T-helper 17 cell (primary cell): ENCODE results near the gene COL9A2. TPM values are rescaled to one million over a fixed set of nuclear protein-coding genes. Genes with fewer than 3 reads are reported as not detected.

Source experiments
- ATAC-seq: fragments of 150-1000 bp; cut with Tn5 transposase; 2 replicates; pipeline ENCODE4 v1.10.0; 2021; ENCODE audit warnings: mild to moderate bottlenecking, moderate library complexity
- DNase-seq, 3 donors: peaks; one replicate each; pipeline versions ENCODE4 v3.0.0 to v3.0.0-alpha.2; 2020 to 2021
- H3K9me3 ChIP-seq: one replicate; pipeline ENCODE4 v1.7.0; 2013; ENCODE audit warnings: low read length, mild to moderate bottlenecking; ENCODE audit not compliant: control insufficient read depth, poor library complexity, severe bottlenecking
- H3K27ac Mint-ChIP-seq: one replicate; pipeline ENCODE4 v1.8.0; 2022; ENCODE audit warnings: mild to moderate bottlenecking, moderate library complexity, mixed read lengths
- H3K27me3 Mint-ChIP-seq: one replicate; pipeline ENCODE4 v1.8.0; 2022; ENCODE audit warnings: mixed read lengths
- H3K36me3 Mint-ChIP-seq: one replicate; pipeline ENCODE4 v1.8.0; 2022; ENCODE audit warnings: low read depth, mixed read lengths
- H3K4me1 Mint-ChIP-seq: one replicate; pipeline ENCODE4 v1.8.0; 2022; ENCODE audit warnings: mild to moderate bottlenecking, mixed read lengths
- H3K4me3 Mint-ChIP-seq: one replicate; pipeline ENCODE4 v1.8.0; 2022; ENCODE audit warnings: mild to moderate bottlenecking, moderate library complexity, mixed read lengths
- total RNA-seq, 4 donors: library from RNA in 2 of 4; stranded (reverse) in 2 of 4; gene quantifications; one replicate each; pipeline ENCODE4 v1.2.3 and lab custom pipeline; 2022 to 2026

COL9A2 gene
- total RNA-seq, 2 donors from 2014 or later: 2.6 to 4.3 TPM

GRCh38 chr1:40273547-40274166 lies 43.4 kb downstream of the COL9A2 start:
- no peak overlapping the region for H3K4me3 Mint-ChIP-seq
- H3K9me3 ChIP-seq: no peaks in the 10 kb centered on the region
- ATAC-seq (no peak), DNase-seq (no peak)
- H3K4me1 Mint-ChIP-seq: peaks cover 19% of the 10 kb centered on the region
- no peaks in the 10 kb centered on the region for H3K27me3 Mint-ChIP-seq
- H3K27ac Mint-ChIP-seq: peak overlapping the region; percentile 72
- peaks cover 17% of the 10 kb centered on the region for H3K36me3 Mint-ChIP-seq

- Mint-ChIP-seq H3K4me3 (no peak overlapping the region), H3K36me3 (peaks cover 17% of the 10 kb centered on the region), H3K4me1 (peaks cover 19% of the 10 kb centered on the region), H3K27ac (peak overlapping the region; percentile 53), H3K27me3 (no peaks in the 10 kb centered on the region)
- DNase-seq (no peak), ATAC-seq (no peak)
- H3K9me3 ChIP-seq: no peaks in the 10 kb centered on the region
Measured at GRCh38 chr1:40272653-40273213, 44.4 kb downstream of the COL9A2 start.

DNA sequence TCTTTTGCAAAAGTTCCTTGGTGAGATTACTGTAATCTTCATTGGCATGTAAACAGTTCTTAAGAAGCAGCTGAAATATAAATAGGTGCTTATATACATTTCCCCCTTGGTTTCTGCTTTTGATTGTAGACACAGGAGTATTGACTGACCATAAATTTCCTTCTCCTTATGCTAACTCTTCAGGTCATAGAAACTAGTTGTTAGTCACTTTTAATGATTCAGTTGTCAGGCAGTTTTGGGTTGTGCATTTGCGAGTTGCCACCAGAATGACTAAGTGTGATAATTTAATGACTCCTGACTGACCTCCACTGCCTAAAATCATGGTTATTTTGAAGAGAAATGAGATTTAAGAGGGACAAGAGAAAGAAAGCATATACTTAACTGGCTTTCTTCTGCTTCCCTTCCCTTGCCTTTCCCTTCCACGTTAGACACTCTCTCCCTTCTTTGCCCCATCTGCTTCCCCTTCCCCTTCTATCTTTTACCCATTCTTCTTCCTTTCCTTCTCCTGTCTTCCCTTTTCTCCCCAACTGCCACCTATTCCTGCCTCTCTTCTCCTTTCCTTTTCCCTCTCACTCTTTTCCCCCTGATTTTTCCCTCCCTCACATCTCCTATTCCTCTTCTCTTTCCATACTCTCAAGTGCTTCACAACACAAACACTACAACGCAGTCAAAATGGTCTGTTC lies 46.8 kb downstream of the COL9A2 start:
- Mint-ChIP-seq H3K27ac (peak overlapping the region; percentile 83), H3K4me1 (peaks cover 15% of the 10 kb centered on the region), H3K27me3 (no peaks in the 10 kb centered on the region), H3K4me3 (no peak overlapping the region), H3K36me3 (peaks cover 12% of the 10 kb centered on the region)
- no peaks in the 10 kb centered on the region for H3K9me3 ChIP-seq
- DNase-seq (no peak), ATAC-seq (no peak)

- H3K4me3 Mint-ChIP-seq: no peak overlapping the region
- no peaks in the 10 kb centered on the region for H3K9me3 ChIP-seq
- H3K36me3 Mint-ChIP-seq: peaks cover 5% of the 10 kb centered on the region
- ATAC-seq: no peak
- no peak for DNase-seq
- H3K27me3 Mint-ChIP-seq: no peaks in the 10 kb centered on the region
- peaks cover 11% of the 10 kb centered on the region for H3K4me1 Mint-ChIP-seq
- no peak overlapping the region for H3K27ac Mint-ChIP-seq
Measured at GRCh38 chr1:40268211-40268610, 48.9 kb downstream of the COL9A2 start.

DNA sequence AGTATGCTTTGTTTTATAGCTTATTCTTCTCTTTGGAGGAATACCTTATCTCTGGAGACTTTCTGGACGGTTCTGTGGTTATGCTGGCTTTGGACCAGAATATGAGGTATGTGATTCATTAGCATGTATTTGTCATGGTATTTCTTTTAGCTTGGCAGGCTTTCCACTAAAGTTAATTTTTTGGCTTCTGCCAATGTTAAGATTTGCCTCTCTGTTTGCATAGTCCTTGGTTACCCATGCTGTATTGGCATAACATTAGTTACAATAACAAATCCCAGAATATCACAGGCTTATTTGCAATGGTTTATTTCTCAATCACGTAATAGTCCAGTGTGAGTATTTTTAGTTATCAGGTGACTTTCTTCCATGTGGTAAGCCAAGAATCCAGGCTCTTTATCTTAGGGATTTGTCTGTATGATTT lies 49.3 kb downstream of the COL9A2 start:
- H3K9me3 ChIP-seq: no peaks in the 10 kb centered on the region
- DNase-seq: no peak
- H3K27me3 Mint-ChIP-seq: no peaks in the 10 kb centered on the region
- no peak overlapping the region for H3K27ac Mint-ChIP-seq
- H3K4me3 Mint-ChIP-seq: no peak overlapping the region
- H3K4me1 Mint-ChIP-seq: peaks cover 13% of the 10 kb centered on the region
- H3K36me3 Mint-ChIP-seq: peaks cover 6% of the 10 kb centered on the region
- ATAC-seq: no peak

DNA sequence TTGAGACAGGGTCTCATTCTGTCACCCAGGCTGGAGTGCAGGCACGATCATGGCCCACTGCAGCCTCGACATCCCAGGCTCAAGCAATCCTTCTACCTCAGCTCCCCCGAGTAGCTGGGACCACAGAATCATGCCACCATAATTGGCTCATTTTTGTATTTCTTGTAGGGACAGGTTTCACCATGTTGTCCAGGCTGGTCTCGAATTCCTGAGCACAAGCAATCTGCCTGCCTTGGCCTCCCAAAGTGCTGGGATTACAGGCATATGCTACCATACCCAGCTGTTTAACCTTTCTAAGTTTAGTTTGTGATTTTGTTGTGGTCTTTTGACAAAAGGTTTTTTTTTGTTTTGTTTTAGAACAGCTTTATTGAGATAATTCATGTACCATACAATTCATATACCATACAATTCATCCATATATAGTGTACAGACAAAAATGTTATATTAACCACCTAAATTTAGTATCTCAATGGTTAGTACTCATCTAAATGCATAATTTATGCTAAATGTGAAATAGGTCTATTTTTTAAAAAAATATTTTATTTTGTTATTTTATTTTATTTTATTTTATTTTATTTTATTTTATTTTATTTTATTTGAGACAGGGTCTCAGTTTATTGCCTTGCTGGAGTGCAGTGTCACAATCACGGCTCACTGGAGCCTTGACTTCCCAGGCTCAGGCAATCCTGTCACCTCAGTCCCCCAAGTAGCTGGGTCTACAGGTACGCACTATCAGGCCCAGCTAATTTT lies 50.1 kb downstream of the COL9A2 start:
- H3K27me3 Mint-ChIP-seq: no peaks in the 10 kb centered on the region
- no peak for DNase-seq
- no peak for ATAC-seq
- H3K9me3 ChIP-seq: no peaks in the 10 kb centered on the region
- H3K36me3 Mint-ChIP-seq: peaks cover 10% of the 10 kb centered on the region
- peaks cover 19% of the 10 kb centered on the region for H3K4me1 Mint-ChIP-seq
- no peak overlapping the region for H3K27ac Mint-ChIP-seq
- no peak overlapping the region for H3K4me3 Mint-ChIP-seq

- no peak overlapping the region for H3K4me3 Mint-ChIP-seq
- no peaks in the 10 kb centered on the region for H3K9me3 ChIP-seq
- no peak overlapping the region for H3K27ac Mint-ChIP-seq
- H3K36me3 Mint-ChIP-seq: peaks cover 12% of the 10 kb centered on the region
- DNase-seq (no peak), ATAC-seq (no peak)
- H3K27me3 Mint-ChIP-seq: no peaks in the 10 kb centered on the region
- H3K4me1 Mint-ChIP-seq: peaks cover 22% of the 10 kb centered on the region
Measured at GRCh38 chr1:40265919-40266318, 51.2 kb downstream of the COL9A2 start.

DNA sequence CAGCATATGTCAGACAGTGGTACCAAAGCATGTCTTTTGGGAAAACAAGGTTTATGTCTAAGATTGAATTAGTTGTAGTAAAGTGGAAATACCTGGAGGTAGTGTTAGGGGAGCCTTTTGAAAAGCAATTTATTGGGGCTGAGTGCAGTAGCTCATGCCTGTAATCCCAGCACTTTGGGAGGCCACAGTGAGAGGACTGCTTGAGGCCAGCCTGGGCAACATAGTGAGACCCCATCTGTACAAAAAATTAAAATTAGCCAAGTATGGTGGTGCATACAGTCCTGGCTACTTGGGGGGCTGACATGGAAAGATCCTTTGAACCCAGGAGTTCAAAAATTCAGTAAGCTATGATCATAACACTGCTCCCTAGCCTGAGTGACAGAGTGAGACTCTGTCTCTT lies 51.8 kb downstream of the COL9A2 start:
- no peak for ATAC-seq
- no peak overlapping the region for H3K27ac Mint-ChIP-seq

GRCh38 chr1:40264354-40264781 lies 52.7 kb downstream of the COL9A2 start:
- no peak for DNase-seq
- no peaks in the 10 kb centered on the region for H3K9me3 ChIP-seq
- H3K4me3 Mint-ChIP-seq: no peak overlapping the region
- peaks cover 16% of the 10 kb centered on the region for H3K4me1 Mint-ChIP-seq
- H3K27me3 Mint-ChIP-seq: no peaks in the 10 kb centered on the region
- H3K27ac Mint-ChIP-seq: peak overlapping the region; percentile 63
- H3K36me3 Mint-ChIP-seq: peaks cover 7% of the 10 kb centered on the region
- ATAC-seq: no peak

More for the DNA sequence above, 51.8 kb downstream of the COL9A2 start:
- no peak overlapping the region for H3K4me3 Mint-ChIP-seq
- no peak for DNase-seq
- H3K27me3 Mint-ChIP-seq: no peaks in the 10 kb centered on the region
- peaks cover 17% of the 10 kb centered on the region for H3K4me1 Mint-ChIP-seq
- H3K36me3 Mint-ChIP-seq: peaks cover 7% of the 10 kb centered on the region
- no peaks in the 10 kb centered on the region for H3K9me3 ChIP-seq

DNA sequence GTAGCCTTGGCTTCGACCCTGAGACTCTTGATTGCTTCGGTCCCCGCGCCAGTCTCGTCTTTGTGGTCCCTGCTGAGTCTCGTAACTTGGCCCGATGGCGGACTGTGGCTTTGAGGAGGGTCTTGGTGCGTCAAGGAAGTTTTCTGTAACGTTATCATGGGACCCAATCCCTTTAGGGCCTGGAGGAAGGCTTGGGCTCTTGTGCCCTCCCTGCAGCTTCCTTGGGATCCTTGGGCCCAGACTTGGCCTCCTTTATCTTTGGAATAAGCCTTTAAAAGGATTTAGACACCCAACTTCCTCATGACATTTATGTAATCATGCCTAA lies 58.7 kb downstream of the COL9A2 start:
- H3K27me3 Mint-ChIP-seq: no peaks in the 10 kb centered on the region
- H3K36me3 Mint-ChIP-seq: peaks cover 7% of the 10 kb centered on the region
- peaks cover 25% of the 10 kb centered on the region for H3K4me1 Mint-ChIP-seq
- ATAC-seq (no peak), DNase-seq (no peak)
- H3K4me3 Mint-ChIP-seq: peak overlapping the region; percentile 95
- no peaks in the 10 kb centered on the region for H3K9me3 ChIP-seq
- peak overlapping the region; percentile 100 for H3K27ac Mint-ChIP-seq

DNA sequence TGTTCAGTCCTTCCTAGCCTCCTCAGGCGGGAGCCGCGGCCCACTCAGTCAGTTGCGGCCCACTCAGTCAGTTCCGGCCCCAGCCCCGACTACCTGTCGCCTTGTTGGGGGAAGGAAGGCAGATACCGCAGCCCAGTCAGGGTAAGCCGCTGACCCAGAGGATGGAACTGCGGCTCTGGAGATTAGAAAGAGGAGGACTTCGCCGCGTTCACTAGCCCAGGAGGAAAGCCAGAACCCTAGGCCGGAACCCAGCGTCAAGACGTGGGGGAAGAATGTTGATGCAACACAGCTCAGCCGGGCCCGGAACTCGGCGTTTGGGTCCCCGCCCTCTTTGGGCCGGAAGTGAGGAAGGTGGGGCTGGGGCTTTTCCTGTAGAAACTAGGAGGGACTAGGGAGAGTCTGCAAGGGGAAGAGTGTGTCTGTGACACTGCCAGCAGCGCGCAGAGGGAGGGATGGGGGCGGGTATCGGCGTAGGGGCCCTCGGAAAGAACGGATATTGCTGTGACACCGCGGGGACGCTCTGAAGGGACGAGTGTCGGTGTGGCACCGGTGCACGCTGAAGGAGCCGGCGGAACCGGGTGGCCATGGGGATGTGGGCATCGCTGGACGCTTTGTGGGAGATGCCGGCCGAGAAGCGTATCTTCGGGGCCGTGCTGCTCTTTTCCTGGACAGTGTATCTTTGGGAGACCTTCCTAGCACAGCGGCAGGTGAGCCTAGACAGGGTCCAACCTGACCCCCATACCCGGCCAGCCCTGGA lies 59.2 kb downstream of the COL9A2 start, which contains the start of gene ZMPSTE24:
ZMPSTE24 (plus strand) TSS at position 549 of the 757 bp plus-strand sequence; CDS start at position 585, 36 bp downstream.
- peaks cover 20% of the 10 kb centered on the region for H3K4me1 Mint-ChIP-seq
- H3K27me3 Mint-ChIP-seq: no peaks in the 10 kb centered on the region
- H3K36me3 Mint-ChIP-seq: peaks cover 7% of the 10 kb centered on the region
- ATAC-seq (peak; percentile 96), DNase-seq (peak; percentile 86 to 93 (median 89))
- peak within 1 kb of the TSS; percentile 95 for H3K4me3 Mint-ChIP-seq
- no peaks in the 10 kb centered on the region for H3K9me3 ChIP-seq
- H3K27ac Mint-ChIP-seq: peak within 1 kb of the TSS; percentile 100

- Mint-ChIP-seq H3K4me3 (peak overlapping the region; percentile 95), H3K36me3 (peaks cover 3% of the 10 kb centered on the region), H3K27ac (peak overlapping the region; percentile 100), H3K4me1 (peaks cover 17% of the 10 kb centered on the region), H3K27me3 (no peaks in the 10 kb centered on the region)
- DNase-seq (no peak), ATAC-seq (no peak)
- H3K9me3 ChIP-seq: no peaks in the 10 kb centered on the region
Measured at GRCh38 chr1:40257313-40257687, 59.8 kb downstream of the COL9A2 start.
